HCT116 (cell line): ENCODE measurements around the gene SEMA4F. TPM values are rescaled to one million over a fixed set of nuclear protein-coding genes. Genes with fewer than 3 reads are reported as not detected.

Experiments used
- ATAC-seq: fragments of 200-7000 bp; cut with Tn5 transposase; 2 replicates; pipeline ENCODE4 v1.9.1; 2020; ENCODE audit warnings: mild to moderate bottlenecking, moderate library complexity
- BruUV-seq: library from RNA; stranded (reverse); fragments of 400-500 nt; replicated peaks from 2 replicates; lab custom pipeline; 2021; lab: Mats Ljungman, UMichigan
- CTCF ChIA-PET: fragments of 300-600 bp; sonication (Branson Sonifier 250); formaldehyde crosslinking; loops from one replicate; lab custom pipeline; 2021; ENCODE audit warnings: antibody characterized with exemption; lab: Charles Lee
- POLR2A ChIA-PET: fragments of 300-600, 350-600 bp; sonication (Branson Sonifier 250); formaldehyde crosslinking; loops from one replicate; lab custom pipeline; 2021; ENCODE audit warnings: antibody characterized with exemption; lab: Charles Lee
- RAD21 ChIA-PET, 2 experiments: fragments of 300-600 bp; sonication (Branson Sonifier 250); formaldehyde crosslinking; loops; one replicate each; lab custom pipeline; 2023; ENCODE audit warnings: low total read pairs in 2 of 2; ENCODE audit not compliant: uncharacterized antibody in 2 of 2, unreplicated experiment in 2 of 2, low non-redundant PET in 1 of 2; lab: Charles Lee
- DNase-seq: peaks from one replicate; pipeline ENCODE4 v3.0.0-alpha.2; 2010; ENCODE audit warnings: low read depth, low spot score
- H2AFZ ChIP-seq: fragments of 200-600 bp; shearing (Covaris generic), sonication (generic); 2 replicates; pipeline ENCODE4 v1.6.1; 2017; ENCODE audit warnings: low read depth, mixed run types, mixed read lengths, antibody characterized with exemption, low read length; ENCODE audit not compliant: poor library complexity, severe bottlenecking
- H3K27ac ChIP-seq: 2 replicates; pipeline ENCODE4 v1.5.1; 2012; ENCODE audit warnings: low read depth, low read length
- H3K27me3 ChIP-seq: fragments of 200-600 bp; sonication (generic); 2 replicates; pipeline ENCODE4 v1.6.1; 2016; ENCODE audit warnings: mixed run types, low read length, mixed read lengths; ENCODE audit not compliant: insufficient read depth
- H3K36me3 ChIP-seq, 2 experiments: fragments of 200-500 bp in 1 of 2; fragments of 200-600 bp in 1 of 2; sonication (Bioruptor generic) in 1 of 2; sonication (generic) in 1 of 2; 2 replicates each; pipeline versions ENCODE4 v1.5.1 to v1.6.1; 2014 to 2016; ENCODE audit warnings: low read length in 2 of 2, inconsistent platforms in 1 of 2, mixed read lengths in 1 of 2, mixed run types in 1 of 2; ENCODE audit not compliant: insufficient read depth in 2 of 2, control insufficient read depth in 1 of 2
- H3K4me1 ChIP-seq, 2 experiments: fragments of 200-600 bp in 1 of 2; sonication (generic) in 1 of 2; 2 replicates each; pipeline versions ENCODE4 v1.5.1 to v1.6.1; 2012 to 2017; ENCODE audit warnings: low read length in 2 of 2, inconsistent platforms in 1 of 2, mild to moderate bottlenecking in 1 of 2, mixed read lengths in 1 of 2, mixed run types in 1 of 2, moderate library complexity in 1 of 2; ENCODE audit not compliant: insufficient read depth in 2 of 2, control insufficient read depth in 1 of 2
- H3K4me2 ChIP-seq: fragments of 200-600 bp; sonication (generic); 2 replicates; pipeline ENCODE4 v1.6.1; 2017; ENCODE audit warnings: mixed run types, low read length, mixed read lengths
- H3K4me3 ChIP-seq, 2 experiments: fragments of 200-600 bp in 1 of 2; sonication (generic) in 1 of 2; replicated peaks in 1 of 2; 2 replicates each; pipeline ENCODE4 v1.5.1; 2011 to 2016; ENCODE audit warnings: low read length in 2 of 2, control low read depth in 1 of 2, low read depth in 1 of 2, mild to moderate bottlenecking in 1 of 2, mixed read lengths in 1 of 2, mixed run types in 1 of 2
- H3K79me2 ChIP-seq: fragments of 200-600 bp; sonication (generic); 2 replicates; pipeline ENCODE4 v1.6.1; 2017; ENCODE audit warnings: mild to moderate bottlenecking, mixed run types, low read length, moderate library complexity, mixed read lengths; ENCODE audit not compliant: insufficient read depth
- H3K9ac ChIP-seq: fragments of 200-600 bp; sonication (generic); 2 replicates; pipeline ENCODE4 v1.6.1; 2016; ENCODE audit warnings: low read length, mixed read lengths
- H3K9me2 ChIP-seq: fragments of 200-600 bp; sonication (generic), shearing (Covaris generic); 2 replicates; pipeline ENCODE4 v1.6.1; 2017; ENCODE audit warnings: mixed run types, mild to moderate bottlenecking, moderate library complexity; ENCODE audit not compliant: insufficient read depth
- H3K9me3 ChIP-seq, 2 experiments: fragments of 200-500 bp in 1 of 2; fragments of 200-600 bp in 1 of 2; sonication (Bioruptor generic) in 1 of 2; sonication (generic) in 1 of 2; 2 replicates each; pipeline ENCODE4 v1.6.1; 2014 to 2017; ENCODE audit warnings: low read length in 2 of 2, mixed read lengths in 2 of 2, inconsistent platforms in 1 of 2, low read depth in 1 of 2, mild to moderate bottlenecking in 1 of 2, mixed run types in 1 of 2, moderate library complexity in 1 of 2; ENCODE audit not compliant: control insufficient read depth in 1 of 2, insufficient read depth in 1 of 2
- H4K20me1 ChIP-seq: fragments of 200-600 bp; sonication (generic), shearing (Covaris generic); 2 replicates; pipeline ENCODE4 v1.6.1; 2017; ENCODE audit warnings: mixed run types, mild to moderate bottlenecking, moderate library complexity; ENCODE audit not compliant: insufficient read depth
- CBX3 ChIP-seq: IDR thresholded peaks from 2 replicates; pipeline ENCODE4 v1.6.1; 2012; ENCODE audit warnings: low read depth
- EZH2 ChIP-seq: fragments of 200-600 bp; sonication (generic); IDR thresholded peaks from 2 replicates; pipeline ENCODE4 v1.6.1; 2017; ENCODE audit warnings: antibody characterized with exemption, mixed run types
- JUND ChIP-seq: IDR thresholded peaks from 2 replicates; pipeline ENCODE4 v1.6.1; 2012
- POLR2A ChIP-seq: IDR thresholded peaks from 2 replicates; pipeline ENCODE4 v1.7.0; 2011; ENCODE audit warnings: borderline replicate concordance; ENCODE audit not compliant: insufficient read depth, insufficient read length; ENCODE audit errors: extremely low read depth
- POLR2AphosphoS5 ChIP-seq: IDR thresholded peaks from 2 replicates; pipeline ENCODE4 v1.6.1; 2011; ENCODE audit warnings: mild to moderate bottlenecking, low read depth, low read length, moderate library complexity
- SP1 ChIP-seq: IDR thresholded peaks from 2 replicates; pipeline ENCODE4 v1.6.1; 2012; ENCODE audit warnings: low read depth
- SRF ChIP-seq: IDR thresholded peaks from 2 replicates; pipeline ENCODE4 v1.6.1; 2012; ENCODE audit warnings: low read depth
- TCF7L2 ChIP-seq: IDR thresholded peaks from 2 replicates; pipeline ENCODE4 v1.7.0; 2011; ENCODE audit warnings: borderline replicate concordance, inconsistent platforms; ENCODE audit not compliant: insufficient read depth, insufficient read length; ENCODE audit errors: extremely low read depth
- ZNF274 ChIP-seq: fragments of 200-500 bp; sonication (Bioruptor generic); IDR thresholded peaks from 2 replicates; pipeline ENCODE4 v1.6.1; 2014; ENCODE audit warnings: mild to moderate bottlenecking, low read depth, low read length, inconsistent platforms
- intact Hi-C: fragments of 100-400 bp; cut with micrococcal nuclease; formaldehyde crosslinking; loops from 2 replicates; pipeline ENCODE4 v1.10.0; 2022
- total RNA-seq: library from RNA; stranded (reverse); gene quantifications from one replicate; pipeline ENCODE4 v1.2.1, GENCODE V29; 2021; ENCODE audit not compliant: unreplicated experiment
- TF ChIP-seq, protein P1 (sequence below), 3 experiments: fragments of 200-600 bp in 1 of 3; sonication (generic) in 1 of 3; IDR thresholded peaks in 2 of 3; conservative IDR thresholded peaks in 1 of 3; 2 replicates each; pipeline ENCODE4 v1.5.1; 2012 to 2017; ENCODE audit warnings: low read depth in 2 of 3, low read length in 2 of 3, antibody characterized with exemption in 1 of 3, borderline replicate concordance in 1 of 3, control low read depth in 1 of 3, mild to moderate bottlenecking in 1 of 3, mixed read lengths in 1 of 3, mixed run types in 1 of 3, moderate library complexity in 1 of 3; ENCODE audit not compliant: insufficient read depth in 1 of 3
- TF ChIP-seq, protein P2 (sequence below): IDR thresholded peaks from 2 replicates; pipeline ENCODE4 v1.6.1; 2011; ENCODE audit warnings: mild to moderate bottlenecking, low read length, moderate library complexity; ENCODE audit not compliant: insufficient replicate concordance; ENCODE audit errors: extremely low read depth

Gene SEMA4F
- total RNA-seq, 1 experiment from 2014 or later = 12.3 TPM

DNA sequence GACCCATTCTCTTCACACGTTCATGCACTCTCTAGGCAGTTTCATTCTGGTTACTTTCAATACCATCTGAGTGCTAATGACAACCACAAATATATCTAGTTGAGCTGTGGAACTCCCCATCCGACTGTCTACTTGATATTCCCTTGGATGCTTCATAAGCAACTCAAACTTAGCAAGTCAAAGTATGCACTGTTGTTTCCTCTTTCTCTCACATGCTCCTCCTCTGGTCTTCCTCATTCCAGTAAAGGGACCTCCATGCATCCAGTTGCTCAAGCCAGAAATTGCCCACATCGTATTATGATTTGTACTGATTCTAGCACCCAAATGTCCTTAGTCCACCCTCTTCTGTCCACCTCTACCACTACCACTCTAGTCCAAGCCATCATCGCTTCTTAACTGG, 22.3 kb downstream of the SEMA4F start:
- Histone ChIP-seq H3K9me2 (no peaks in the 10 kb centered on the region), H3K27ac (no peak overlapping the region), H3K9me3 (no peaks in the 10 kb centered on the region), H3K9ac (no peak overlapping the region), H3K4me2 (no peak overlapping the region), H2AFZ (no peak overlapping the region), H3K27me3 (no peaks in the 10 kb centered on the region), H3K4me1 (no peaks in the 10 kb centered on the region; a peak in 1 of 4 replicates), H3K36me3 (peaks cover 0 to 19% of the 10 kb centered on the region in 2 experiments; a peak in 2 of 4 replicates), H3K4me3 (no peak overlapping the region), H4K20me1 (no peaks in the 10 kb centered on the region), H3K79me2 (no peaks in the 10 kb centered on the region)
- intact Hi-C loops = no loop called here
- no peak for ATAC-seq
- ChIA-PET CTCF (no interaction called here), RAD21 (no interaction called here), POLR2A (no interaction called here)
- BruUV-seq = no TSS peak
- TF ChIP-seq EZH2 (no peak), POLR2A (no peak), ZNF274 (no peak), TCF7L2 (no peak), CBX3 (no peak), JUND (no peak)
- TF ChIP-seq, protein P1, sequence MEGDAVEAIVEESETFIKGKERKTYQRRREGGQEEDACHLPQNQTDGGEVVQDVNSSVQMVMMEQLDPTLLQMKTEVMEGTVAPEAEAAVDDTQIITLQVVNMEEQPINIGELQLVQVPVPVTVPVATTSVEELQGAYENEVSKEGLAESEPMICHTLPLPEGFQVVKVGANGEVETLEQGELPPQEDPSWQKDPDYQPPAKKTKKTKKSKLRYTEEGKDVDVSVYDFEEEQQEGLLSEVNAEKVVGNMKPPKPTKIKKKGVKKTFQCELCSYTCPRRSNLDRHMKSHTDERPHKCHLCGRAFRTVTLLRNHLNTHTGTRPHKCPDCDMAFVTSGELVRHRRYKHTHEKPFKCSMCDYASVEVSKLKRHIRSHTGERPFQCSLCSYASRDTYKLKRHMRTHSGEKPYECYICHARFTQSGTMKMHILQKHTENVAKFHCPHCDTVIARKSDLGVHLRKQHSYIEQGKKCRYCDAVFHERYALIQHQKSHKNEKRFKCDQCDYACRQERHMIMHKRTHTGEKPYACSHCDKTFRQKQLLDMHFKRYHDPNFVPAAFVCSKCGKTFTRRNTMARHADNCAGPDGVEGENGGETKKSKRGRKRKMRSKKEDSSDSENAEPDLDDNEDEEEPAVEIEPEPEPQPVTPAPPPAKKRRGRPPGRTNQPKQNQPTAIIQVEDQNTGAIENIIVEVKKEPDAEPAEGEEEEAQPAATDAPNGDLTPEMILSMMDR (IDR thresholded peaks at IDR 0.05 in 2 of 3, conservative IDR thresholded peaks at IDR 0.05 in 1 of 3; ENCODE audit: borderline replicate concordance in 1 of 3, insufficient read depth in 1 of 3, low read depth in 2 of 3, low read length in 2 of 3) = no peak
- DNase-seq = no peak

DNA sequence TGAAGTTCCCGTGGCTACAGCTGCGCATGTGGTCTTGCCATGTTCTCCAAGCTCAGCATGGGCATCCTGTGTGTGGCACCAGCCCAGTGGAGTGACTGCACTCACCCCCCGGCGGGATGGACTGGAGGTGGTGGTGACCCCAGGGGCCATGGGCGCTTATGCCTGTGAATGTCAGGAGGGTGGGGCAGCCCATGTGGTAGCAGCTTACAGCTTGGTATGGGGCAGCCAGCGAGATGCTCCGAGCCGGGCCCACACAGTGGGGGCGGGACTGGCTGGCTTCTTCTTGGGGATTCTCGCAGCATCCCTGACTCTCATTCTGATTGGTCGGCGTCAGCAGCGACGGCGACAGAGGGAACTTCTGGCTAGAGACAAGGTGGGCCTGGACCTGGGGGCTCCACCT, 25.6 kb downstream of the SEMA4F start:
- TF ChIP-seq, protein P2, sequence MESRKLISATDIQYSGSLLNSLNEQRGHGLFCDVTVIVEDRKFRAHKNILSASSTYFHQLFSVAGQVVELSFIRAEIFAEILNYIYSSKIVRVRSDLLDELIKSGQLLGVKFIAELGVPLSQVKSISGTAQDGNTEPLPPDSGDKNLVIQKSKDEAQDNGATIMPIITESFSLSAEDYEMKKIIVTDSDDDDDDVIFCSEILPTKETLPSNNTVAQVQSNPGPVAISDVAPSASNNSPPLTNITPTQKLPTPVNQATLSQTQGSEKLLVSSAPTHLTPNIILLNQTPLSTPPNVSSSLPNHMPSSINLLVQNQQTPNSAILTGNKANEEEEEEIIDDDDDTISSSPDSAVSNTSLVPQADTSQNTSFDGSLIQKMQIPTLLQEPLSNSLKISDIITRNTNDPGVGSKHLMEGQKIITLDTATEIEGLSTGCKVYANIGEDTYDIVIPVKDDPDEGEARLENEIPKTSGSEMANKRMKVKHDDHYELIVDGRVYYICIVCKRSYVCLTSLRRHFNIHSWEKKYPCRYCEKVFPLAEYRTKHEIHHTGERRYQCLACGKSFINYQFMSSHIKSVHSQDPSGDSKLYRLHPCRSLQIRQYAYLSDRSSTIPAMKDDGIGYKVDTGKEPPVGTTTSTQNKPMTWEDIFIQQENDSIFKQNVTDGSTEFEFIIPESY = no peak
- TF ChIP-seq JUND (no peak), TCF7L2 (no peak), SRF (no peak), SP1 (no peak), POLR2AphosphoS5 (no peak)
- H2AFZ ChIP-seq = no peak overlapping the region
- H3K79me2 ChIP-seq = no peaks in the 10 kb centered on the region
- ChIA-PET POLR2A (no interaction called here), CTCF (no interaction called here), RAD21 (no interaction called here)
- H3K9me3 ChIP-seq = no peaks in the 10 kb centered on the region
- H3K4me3 ChIP-seq = no peak overlapping the region
- H3K27ac ChIP-seq = no peak overlapping the region
- H3K9ac ChIP-seq = no peak overlapping the region
- no peak overlapping the region for H3K4me2 ChIP-seq
- no TSS peak for BruUV-seq
- no peaks in the 10 kb centered on the region for H3K27me3 ChIP-seq
- H3K4me1 ChIP-seq = no peaks in the 10 kb centered on the region
- no peak for ATAC-seq
- intact Hi-C loops = no loop called here
- DNase-seq = no peak
- H3K9me2 ChIP-seq = no peaks in the 10 kb centered on the region
- no peaks in the 10 kb centered on the region for H4K20me1 ChIP-seq
- H3K36me3 ChIP-seq = peaks cover 0 to 17% of the 10 kb centered on the region in 2 experiments; a peak in 2 of 4 replicates
